Activated CD4-positive, alpha-beta T cell treated with anti-CD3 and anti-CD28 coated beads, Interleukin-2, amount 50 U/mL, for 16 hours (primary cell): ENCODE data around the gene MAP3K6.
"Not testable (repeated sequence)": the region's sequence is repeated elsewhere in the genome, so short reads cannot be mapped to it uniquely, and the experiment has no call there.

Experiments
- DNase-seq: peaks from one replicate; pipeline ENCODE4 v3.0.0-alpha.2; 2020

The MAP3K6 gene, protein sequence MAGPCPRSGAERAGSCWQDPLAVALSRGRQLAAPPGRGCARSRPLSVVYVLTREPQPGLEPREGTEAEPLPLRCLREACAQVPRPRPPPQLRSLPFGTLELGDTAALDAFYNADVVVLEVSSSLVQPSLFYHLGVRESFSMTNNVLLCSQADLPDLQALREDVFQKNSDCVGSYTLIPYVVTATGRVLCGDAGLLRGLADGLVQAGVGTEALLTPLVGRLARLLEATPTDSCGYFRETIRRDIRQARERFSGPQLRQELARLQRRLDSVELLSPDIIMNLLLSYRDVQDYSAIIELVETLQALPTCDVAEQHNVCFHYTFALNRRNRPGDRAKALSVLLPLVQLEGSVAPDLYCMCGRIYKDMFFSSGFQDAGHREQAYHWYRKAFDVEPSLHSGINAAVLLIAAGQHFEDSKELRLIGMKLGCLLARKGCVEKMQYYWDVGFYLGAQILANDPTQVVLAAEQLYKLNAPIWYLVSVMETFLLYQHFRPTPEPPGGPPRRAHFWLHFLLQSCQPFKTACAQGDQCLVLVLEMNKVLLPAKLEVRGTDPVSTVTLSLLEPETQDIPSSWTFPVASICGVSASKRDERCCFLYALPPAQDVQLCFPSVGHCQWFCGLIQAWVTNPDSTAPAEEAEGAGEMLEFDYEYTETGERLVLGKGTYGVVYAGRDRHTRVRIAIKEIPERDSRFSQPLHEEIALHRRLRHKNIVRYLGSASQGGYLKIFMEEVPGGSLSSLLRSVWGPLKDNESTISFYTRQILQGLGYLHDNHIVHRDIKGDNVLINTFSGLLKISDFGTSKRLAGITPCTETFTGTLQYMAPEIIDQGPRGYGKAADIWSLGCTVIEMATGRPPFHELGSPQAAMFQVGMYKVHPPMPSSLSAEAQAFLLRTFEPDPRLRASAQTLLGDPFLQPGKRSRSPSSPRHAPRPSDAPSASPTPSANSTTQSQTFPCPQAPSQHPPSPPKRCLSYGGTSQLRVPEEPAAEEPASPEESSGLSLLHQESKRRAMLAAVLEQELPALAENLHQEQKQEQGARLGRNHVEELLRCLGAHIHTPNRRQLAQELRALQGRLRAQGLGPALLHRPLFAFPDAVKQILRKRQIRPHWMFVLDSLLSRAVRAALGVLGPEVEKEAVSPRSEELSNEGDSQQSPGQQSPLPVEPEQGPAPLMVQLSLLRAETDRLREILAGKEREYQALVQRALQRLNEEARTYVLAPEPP (N-terminal part only)

DNA sequence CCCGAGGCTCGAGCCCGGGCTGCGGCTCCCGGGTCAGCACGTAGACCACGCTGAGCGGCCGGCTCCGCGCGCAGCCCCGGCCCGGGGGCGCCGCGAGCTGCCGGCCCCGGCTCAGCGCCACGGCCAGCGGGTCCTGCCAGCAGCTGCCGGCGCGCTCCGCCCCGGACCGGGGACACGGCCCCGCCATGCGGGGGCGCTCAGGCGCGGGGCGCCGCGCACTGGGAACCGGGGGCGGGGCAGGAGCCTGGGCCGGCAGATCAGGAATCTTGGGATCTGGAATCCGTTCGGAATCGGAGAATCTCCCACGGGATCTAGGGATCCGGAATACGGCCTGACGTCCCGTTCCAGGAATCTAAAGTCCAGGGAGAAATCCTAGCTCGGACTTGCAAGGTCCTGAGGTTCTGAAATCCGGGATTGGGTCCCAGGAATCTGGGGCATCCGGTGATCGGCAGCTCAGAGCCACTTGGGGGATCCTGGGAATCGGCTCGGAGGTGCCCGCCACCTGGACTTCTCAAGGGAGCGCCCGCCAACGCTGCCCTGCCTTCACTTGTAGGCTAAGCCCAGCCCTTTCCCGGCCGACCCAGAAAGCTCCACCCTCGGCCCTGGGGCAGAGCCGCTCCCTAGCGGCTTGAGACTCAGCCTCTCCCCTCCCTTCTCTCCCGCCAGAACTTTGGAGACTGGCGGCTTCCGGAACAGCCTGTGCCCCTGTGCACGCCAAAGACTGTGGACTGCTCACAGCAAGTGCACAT lies at the start of gene MAP3K6:
Gene MAP3K6 (minus strand): TSS at position 551 of the 749 bp plus-strand sequence. CDS start 364 bp downstream, at position 187.
- peak; percentile 51 for DNase-seq

DNA sequence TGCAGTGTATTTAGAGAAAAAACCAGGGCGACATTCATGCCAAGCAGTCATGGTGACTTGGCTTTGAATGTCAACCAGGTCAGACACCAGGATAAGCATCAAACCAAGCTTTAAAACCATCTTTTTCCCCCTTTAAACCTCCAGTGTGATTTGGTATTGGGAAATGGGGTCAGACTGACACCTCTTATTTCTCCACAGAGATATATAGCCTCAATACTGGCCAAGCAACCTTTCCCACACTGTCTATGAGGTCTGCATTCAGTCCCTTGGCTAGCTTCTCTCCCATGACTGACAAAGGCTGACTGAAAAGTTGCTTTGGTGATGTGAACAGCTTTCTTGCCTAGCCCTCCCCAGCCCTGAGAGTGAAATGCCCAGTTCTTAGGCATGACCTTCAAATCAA lies 47.3 kb upstream of the MAP3K6 start:
- DNase-seq = no peak

DNA sequence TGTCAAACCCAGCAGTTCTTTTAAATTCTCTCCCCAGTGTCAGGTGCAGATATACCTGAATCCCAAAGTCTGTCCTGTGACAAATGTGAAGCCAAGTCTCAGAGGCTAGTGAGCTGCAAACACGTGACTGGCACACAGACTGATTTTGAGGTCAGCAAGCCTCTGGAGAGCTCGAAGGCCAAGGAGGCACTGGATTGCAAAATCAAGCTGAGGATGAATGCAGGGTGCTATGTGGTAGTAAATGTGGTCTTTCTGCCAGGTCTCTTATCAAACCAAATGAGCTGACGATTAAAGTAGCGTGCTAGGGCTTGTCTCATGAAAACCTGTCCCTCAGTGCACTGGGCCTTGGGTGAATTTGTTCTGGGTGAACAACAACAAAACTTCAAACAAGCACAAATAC lies 46.2 kb upstream of the MAP3K6 start:
- DNase-seq = no peak

DNA sequence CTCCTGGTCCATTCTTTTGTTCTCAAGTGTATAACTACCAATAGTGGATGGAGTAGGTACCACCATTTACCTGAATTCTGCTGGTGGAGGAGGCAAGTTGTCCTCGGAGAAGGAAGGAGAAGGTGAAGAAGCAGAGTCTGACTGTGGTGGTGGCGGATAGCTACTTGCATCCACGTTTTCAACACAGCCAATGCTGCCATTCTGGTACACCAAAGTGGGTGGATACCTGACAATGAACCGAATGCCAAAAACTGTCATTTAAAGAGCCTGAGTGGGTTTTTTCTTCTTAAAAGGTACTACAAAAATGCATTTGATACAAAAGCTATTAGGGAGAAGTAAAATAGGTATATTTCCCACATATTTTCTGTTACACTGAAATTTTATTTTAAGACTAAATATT lies 45.7 kb upstream of the MAP3K6 start:
- no peak for DNase-seq

DNA sequence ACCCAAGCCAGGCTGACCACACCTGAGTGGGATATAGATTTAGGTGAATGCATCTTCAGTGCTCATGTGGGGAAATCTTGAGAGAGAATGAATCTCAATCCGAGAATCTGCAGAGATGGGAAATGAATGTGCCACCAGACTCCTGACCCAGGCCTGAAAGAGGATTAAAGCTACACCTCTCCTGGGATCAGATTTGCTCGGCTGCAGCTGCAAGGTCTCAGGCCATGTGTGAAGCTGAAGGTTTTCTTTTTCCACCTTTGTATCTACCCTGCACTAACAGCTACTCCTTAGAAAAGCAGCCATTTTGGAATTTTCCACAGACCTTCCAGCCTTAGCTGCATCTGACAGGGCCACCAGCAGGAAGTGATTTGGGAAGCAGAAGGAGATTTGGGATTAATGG lies 43.9 kb upstream of the MAP3K6 start:
- no peak for DNase-seq

DNA sequence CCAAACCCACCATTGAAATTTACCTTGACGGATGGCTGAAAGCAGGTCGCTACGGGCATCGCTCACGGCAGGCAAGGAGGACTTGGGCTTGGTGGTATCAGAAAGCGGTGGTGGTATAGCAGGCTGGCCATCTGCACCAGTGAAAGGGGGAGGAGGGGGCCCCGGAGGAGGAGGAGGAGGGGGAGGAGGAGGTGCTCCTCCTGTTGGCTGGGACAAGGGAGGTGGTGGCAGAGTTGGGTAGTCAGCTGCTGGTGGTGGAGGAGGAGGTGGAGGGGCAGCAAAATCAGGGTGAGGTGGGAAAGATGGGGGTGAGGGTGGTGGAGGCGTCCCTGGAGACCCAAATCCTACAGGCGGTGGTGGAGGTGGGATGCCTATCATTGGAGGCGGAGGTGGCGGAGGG lies 42.9 kb upstream of the MAP3K6 start:
- DNase-seq = no peak

DNA sequence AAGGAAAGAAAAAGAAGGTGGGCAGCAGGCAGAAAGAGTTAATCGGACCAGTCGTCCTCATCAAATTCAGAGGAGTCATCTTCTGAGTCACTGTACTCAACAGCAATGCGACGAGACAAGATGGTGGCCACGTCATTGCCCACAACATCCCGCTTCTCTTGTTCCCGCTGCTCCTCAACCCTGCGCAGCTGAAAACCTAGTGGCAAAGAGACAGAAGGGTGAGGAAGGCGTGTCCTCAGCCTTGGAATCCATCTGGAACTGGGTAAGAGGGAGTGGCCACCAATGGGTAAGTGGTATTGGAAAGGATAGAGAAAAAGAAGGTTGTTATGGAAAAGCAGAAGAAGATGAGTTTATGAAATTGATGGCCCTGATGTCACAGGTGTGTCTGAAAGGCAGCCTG lies 41.4 kb upstream of the MAP3K6 start:
- no peak for DNase-seq

DNA sequence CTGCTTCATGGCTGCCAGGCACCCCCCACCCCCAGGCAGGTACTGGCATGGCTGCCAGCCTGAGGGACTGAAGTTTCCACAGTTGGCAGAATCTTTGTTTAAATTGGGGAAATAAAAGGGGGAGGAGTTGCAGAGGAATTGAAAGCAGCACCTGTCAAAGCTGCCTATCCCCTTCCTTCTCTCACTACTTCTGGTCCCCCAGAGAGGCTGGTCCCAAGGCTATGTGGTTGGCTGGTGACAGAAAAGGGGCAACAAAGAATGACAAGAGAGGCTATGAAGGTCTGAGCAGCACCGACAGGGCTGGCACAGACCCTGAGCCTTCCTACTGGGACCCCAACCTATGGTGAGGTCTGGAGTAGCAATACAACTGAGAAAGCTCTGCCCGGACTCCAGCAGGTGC lies 40.0 kb upstream of the MAP3K6 start:
- not testable (repeated sequence) for DNase-seq

DNA sequence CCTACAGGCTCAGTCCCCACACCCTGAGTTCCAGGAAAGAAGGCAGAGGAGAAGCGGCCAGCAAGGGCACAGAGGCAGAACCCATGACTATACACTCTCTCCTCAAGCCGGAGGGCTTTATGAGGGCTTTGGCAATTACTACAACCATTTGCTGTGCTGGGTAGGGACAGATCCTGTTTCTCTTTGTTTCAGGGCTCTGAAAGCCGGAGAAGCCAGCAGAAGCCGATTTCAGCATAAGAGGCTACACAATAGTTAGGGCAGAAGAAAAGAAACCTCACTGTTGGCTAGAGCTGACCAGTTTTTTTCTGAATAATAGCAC lies 39.6 kb upstream of the MAP3K6 start:
- no peak for DNase-seq

DNA sequence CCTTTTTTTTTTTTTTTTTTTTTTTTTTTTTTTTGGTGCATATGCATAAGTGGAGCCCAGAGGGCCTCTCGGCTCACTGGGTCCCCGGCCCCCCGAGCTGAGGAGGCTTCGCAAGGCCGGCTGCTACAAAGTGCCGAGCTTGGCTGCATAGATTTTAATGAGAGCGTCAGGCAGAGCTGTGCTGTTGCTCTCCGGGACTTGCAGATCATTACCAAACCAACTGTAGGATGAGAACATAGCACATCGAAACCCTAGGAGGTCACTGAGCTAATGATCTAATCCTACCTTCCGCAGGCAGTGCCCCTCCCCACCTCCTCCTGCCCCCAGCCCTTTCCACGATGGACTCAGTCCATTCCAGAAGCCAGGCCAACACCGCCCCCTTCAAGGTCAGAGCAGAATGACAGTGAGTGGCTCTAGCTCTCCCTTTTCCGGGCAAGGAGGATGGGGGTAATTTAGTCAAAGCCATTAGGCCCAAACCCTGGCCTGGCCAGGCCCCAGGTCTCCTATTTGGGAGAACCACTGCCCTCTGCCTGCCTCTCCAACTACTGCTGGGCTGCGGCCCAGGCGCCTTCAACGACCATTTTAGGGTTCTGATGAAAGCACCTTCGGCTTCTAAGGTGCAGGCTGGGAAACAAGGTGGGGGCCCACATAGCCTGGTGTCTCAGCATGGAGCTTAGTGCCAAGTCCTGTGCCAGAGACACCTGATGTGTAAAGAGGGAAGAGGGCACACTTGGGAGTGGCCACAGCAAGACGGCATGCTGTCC lies 39.0 kb upstream of the MAP3K6 start:
- DNase-seq = not testable (repeated sequence)

DNA sequence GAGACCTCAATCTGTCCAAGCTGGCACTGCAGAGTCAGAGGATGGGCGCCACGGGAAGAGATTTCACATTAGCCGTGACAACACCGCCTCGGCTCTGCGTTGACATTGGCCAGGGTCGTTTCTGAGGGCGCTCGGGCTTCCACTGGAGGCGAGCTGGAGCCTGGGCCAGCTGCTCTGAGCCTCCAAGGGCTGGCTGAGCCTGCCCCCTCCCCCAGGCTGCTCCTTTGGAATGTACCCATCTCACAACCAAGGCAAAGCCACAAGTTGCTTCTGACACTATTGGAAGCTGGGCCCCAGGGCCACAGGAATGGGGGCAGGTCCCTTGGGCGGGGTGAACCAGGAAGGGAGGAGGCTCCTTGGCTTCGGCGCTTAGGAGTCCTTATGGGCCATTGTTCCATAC lies 38.3 kb upstream of the MAP3K6 start:
- DNase-seq = no peak

DNA sequence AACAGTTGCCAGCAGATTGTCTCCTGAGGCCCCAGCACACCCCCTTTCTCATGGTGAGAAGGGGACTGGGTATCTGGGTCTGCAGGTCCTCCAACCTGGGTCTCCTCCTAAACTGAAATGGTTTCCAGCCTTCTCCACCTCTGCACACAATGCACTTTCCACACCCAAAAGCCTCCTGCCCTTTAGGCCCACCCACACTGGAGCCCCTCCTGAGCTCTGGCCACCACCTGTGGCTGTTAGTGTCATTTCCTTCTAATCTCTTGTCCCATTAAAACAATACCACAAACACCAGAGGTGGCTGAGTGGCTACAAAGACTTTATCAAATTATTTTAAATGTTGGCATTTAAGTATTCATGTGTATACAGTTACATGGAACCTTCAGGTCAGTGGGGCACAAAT lies 37.2 kb upstream of the MAP3K6 start:
- no peak for DNase-seq

DNA sequence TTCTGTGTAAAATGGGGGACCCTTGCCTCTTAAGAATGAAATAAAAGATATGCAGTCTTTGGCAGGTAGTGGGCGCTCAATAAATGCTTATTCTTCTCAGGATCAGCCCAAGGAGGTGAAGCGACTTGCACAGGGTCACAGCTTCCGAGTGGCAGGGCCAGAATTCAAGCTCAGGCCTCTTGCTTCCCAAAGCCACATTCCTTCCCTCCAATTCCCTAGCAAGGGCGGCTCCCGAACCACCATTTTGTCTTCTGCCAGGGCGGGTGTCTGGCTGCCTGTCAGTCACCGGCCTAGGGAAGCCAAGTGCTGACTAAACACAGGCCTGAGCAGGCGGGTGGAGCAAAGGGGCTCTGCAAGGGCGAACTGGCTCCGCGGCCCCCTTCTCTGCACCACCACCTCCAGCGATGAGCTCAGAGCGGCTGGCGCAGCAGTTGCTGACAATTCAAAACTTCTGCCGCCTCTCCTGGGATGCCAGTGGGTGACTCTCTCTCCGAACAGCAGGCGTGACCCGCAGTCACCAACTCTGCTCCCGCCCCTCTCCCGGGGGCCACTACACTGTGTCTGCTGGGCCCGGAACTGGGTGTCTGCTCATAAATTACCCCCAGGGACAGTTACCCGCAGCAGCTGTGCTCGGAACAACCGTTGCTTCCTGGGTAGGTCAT lies 36.4 kb upstream of the MAP3K6 start:
- peak; percentile 20 for DNase-seq

DNA sequence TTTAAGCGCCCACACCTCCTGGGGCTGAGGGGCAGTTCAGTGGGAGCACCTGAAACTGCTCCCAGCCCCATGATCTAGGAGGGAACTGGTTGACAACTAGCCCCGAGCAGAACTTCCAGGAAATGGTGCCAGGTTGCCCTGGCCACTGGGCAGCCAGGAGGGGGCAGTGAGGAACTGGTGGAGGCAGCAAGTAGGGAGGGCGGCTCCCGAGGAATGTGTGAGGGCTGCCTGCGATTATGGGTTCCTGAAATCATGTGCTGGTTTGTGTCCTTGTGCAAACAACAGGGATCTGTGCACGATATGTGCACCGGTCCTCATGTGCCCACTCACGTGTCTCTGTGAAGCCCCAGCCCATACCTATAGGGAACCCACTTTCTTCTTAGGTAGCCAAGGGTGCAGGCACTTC lies 35.6 kb upstream of the MAP3K6 start:
- no peak for DNase-seq

DNA sequence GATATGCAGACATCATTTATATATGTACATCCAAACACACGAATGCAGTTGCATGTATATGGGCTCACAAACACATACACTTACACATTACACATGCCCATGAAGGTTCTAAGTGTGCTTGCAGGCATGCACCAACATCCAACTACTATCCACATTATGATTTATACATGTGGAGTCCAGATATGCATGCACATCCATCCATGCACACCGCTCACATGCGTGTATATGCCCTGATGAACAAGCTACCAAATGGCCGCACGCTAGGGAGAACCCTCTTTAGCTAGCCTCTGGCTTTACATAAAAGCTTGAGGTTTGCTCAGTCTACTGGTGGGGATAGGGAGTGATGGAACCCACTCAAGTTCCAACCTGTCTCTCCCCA lies 34.2 kb upstream of the MAP3K6 start:
- no peak for DNase-seq

DNA sequence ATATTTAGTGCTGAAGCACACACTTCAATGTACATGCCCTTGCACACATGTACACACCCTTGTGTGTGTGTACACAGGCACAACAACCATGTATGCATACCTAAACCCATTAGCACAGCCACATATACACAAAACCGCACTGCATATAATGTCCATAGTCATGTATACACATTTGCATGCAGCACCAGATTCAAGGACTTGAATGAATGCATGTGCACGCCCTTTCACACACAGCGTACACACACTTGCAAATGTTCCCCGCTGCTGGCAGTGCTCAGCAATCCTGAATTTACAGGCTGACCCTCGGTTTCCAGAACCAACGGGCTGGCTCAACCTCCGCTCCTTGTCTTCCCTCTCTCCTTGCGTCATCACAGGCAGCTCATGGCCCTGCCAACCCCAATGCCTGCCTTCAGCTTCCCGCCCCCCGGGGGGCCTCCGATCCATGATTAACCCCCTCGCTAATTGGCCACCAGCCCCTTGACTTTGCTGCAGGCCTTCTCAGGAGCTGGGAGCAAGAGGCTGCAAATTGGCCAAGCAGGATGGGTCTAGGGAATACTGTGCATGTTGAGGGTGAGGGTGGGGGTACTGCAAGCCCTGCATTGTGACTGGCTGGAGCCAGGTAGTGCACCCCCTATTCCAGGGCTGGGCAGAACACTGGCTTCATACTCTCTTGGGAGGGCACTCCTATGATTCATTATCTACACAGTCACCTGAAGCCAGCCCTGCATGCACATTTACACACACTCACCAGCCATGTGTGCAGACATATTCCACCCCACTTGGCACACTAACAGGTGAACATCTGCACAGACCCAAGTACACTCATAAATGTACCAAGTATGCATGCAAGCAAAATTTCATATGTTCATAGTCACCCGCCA lies 33.6 kb upstream of the MAP3K6 start:
- DNase-seq = no peak

DNA sequence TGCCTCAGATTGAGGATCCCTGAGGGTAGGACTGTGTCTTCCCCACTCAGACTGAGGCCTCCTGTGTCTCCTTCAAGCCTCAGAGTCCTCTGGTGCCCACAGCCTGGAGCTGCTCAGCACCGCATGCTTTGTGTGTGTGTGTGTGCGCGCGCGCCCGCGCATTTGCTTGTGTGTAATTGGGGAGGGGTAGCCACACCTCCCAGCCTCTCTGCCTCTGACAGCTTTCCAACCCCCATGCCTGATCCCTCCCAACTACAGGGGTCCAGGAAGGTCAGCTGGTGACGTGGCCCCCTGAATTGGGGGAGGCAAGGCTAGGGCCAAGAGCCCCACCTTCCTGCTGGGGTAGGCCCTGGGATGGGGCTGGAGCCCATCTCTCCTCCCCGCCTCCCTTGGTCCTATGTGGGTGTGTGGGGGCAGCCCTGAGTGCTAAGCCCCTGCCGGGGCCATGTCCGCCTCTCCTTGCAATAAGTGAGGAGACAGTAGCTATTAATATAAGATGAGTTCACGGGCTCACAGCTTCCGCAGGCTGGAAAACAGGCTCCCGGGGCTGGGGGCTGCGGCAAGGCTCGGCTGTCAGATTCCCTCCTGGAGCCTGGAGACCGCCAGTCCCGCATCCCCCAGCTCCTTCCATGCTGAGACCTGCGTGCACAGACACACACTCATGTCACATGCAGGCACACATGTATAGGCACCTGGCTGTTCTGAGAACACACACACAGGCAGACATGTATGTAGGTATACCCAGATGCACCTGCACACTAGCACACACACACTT lies 32.7 kb upstream of the MAP3K6 start:
- no peak for DNase-seq

DNA sequence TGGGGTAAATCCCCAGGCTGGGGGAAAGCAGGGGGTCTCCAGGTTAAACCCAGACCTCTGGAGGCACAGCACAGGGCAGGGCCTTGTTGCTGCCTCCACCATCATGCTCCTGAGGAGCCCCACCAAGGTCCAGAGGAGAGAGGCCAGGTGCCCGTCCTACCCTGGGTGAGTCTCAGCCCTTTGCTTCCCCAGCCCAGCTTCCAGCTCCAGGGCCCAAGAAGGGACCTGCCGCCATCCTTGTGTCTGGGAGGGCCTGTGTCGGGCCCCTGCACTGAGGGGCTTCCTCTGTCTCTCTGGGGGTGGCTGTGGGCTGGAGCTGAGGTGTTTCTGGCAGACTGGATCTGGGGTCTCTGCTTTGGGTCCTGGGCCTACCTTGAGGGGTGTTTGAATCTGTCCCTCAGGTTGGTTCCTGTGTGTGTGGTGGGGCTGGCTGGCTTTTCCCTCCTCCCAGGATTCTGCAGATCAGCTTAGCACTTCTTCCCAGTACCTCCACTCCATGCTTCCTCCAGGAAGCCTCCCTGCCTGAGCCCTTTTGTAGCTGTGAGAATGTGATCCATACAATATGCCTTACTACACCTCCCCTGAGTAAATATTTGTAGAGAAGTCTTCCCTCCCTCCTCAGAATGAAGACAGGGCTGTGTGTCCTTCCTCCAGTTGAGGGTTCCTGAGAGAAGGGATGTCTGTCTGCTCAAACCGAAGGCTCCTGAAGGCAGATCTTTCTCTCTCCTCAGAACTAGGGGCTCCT lies 31.8 kb upstream of the MAP3K6 start:
- no peak for DNase-seq

DNA sequence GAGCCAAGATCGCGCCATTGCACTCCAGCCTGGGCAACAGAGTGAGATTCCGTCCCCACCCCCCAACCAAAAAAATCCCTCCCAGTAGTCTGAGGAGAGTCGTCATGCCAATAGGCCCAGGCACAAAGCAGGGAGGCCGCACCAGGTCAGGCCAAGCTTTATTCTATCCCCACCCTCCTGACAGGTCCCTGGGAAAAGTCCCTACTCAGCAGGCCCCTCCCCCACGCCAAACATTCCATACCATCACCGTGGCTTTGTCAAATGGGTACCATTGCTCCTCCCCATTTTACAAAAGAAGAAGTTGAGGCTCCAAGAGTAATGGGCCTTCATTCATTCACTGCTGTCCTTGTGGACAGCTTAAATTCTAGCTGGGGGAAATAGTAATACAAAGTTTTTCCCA lies 31.0 kb upstream of the MAP3K6 start:
- DNase-seq = no peak
